HG03342 (cell line): ENCODE results near the gene PRKACB.
A peak's percentile ranks its signal among the peaks of the same experiment; 100 is the strongest.

Source experiments
- ATAC-seq: cut with Tn5 transposase; IDR thresholded peaks from one replicate; pipeline ENCODE4 v1.9.1; 2021; ENCODE audit warnings: mild to moderate bottlenecking, moderate library complexity; ENCODE audit not compliant: unreplicated experiment

PRKACB gene

DNA sequence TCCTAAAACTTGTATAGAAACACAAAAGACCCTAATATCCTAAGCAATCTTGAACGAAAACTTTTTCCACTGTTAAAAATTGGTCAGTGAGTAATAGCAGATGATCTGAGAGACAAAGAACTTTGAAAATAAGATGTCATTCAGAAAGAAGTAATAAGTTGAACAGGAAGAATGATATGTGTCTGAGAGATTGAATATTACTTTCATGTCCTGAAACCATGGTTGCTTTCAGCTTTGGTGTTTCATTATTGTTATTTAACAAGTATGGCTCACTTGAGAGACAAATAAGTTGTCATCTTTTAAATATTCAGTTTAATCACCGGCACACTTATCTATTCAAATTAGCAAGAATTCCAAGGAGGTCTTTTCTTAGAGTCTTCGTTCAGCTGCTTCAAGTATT is 11.4 kb downstream of the PRKACB start:
- ATAC-seq, result no peak

DNA sequence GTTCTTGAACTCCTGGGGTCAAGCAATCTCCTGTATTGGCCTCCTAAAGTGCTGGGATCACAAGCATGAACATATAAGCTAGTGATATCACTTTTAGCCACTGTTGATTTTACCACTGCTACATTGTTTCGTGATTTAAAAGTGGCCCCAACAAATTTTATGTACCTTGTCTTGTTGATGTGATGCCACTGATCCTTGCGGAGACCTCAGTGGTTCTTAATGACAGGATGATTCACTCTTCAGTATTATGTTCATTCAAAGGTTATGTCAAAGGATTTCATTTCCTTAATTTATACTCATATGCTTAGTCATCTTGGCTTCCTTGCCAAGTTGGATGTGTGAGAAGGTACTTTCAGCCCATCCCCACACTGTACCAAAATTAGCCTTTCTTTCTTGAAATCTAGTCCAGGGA is 12.1 kb downstream of the PRKACB start:
- no peak for ATAC-seq

DNA sequence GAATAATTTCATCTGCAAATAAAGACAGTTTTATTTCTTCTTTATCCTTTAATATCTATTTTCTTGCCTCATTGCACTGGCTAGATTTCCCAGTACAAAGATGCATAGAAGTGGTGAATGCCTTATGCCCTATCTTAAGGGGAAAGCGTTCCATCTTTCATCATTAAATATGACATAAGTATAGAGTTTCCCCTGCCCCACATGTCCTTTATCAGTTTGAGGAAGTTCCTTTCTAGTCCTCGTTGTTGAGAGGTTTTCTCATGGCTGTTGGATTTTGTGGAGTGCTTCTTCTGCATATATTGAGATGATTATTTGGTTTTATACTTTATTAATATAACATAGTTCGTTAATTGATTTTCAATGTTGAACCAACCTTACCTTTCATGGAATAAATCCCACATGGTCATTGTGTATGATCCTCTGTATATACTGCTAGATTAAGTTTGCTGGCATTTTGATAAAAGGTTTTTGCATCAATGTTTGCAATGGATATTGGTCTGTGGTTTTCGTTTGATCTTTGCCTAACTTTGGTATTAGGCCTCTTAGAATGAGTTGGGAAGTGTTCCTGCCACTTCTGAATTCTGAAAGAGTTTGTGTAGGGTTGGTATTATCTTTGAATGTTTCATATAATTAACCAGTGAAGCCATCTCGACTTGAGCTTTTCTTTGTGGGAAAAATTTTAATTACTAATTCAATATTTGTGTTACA is 15.6 kb downstream of the PRKACB start:
- ATAC-seq, result no peak

DNA sequence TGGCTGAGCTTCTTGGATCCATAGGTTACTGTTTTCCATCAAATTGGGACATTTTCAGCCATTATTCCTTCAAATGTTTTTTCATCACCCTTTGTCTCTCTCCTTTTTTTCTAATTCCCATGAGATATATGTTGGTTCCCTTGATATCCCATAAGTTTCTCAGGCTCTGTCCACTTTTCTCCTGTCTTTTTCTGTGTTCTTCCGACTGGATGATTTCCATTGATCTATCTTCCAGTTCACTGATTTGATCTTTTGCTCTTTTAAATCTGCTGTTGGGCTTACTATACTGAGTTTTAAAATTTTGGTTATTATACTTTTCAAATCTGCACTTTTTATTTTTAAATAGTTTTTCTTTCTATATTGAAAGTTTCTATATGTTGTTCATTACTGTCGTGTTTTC is 18.2 kb downstream of the PRKACB start:
- ATAC-seq, result no peak

DNA sequence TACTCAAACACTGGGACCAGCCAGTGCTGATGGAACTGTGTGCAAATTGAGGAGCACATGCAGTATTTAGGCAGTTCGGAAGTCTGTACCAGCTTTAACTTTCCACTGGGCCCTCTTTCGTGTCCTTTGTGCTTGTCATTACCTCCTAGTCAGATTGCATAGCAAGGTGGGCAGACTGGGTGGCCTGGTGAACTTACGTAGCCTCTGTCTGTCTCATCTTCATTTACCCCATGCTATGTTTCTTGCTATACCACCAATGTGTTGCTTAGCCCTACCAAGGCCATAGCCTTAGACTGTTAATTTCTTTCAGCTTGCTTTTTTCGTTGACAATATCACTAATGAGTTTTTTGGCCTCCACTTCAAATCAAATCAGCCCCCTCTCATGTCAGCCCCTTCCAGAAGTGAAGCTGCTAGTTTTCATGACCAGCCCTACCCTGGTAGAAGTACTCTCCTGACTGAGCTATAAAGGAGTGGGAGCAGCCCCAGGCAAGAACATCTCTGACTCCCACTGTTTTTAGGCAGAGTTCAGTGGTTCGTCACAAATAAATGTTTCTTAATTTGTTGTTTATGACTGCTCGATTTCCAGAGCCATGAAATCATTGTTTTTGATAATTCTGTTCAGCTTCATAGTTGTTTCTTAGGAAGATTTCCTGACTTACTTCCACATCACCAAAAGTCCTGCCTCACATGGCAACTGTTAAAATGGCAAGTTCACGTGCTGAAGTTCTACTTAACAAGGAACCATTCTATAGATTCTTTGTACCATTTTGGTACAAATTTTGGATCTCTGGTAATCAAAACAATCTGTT is 19.3 kb downstream of the PRKACB start:
- no peak for ATAC-seq

DNA sequence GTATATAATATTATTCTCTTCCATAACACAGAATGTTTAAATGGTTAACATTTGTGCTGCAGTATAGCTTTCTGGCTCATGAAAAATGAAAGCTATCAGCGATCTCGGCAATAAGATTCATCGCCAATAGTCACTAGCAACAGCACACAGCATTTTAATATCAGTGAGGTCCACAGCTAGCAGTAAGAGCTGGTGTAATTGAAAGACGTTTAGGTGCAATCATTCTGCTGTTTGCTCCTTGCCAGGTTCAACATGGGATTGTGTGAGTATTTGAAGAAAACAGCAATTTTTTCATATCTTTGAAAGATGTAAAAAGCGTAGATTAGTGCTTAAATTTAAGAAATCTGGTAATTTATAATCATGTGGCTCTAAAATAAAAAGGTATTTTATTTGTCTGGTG is 20.1 kb downstream of the PRKACB start:
- ATAC-seq, result no peak

DNA sequence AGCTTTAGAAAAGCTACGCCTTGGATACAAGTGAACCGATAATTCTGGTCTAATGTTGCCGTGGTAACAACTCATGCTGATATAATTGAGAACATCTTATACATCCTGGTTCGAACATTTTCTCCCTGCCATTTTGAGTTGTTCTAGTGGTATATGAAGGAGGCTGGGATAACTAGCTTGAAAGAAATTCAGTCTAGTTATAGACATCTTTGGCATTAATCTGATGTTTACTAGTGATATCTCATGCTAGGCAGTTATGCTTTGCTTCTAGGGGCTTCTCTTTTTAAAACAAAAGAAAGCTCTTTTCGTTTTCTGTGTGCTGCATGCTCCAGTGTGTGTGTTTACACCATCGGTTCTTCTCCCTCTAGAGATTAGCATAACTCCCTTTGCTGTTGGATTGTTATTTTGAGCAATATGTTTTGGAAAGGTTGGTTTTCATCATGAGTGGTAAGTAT is 20.5 kb downstream of the PRKACB start:
- no peak for ATAC-seq

DNA sequence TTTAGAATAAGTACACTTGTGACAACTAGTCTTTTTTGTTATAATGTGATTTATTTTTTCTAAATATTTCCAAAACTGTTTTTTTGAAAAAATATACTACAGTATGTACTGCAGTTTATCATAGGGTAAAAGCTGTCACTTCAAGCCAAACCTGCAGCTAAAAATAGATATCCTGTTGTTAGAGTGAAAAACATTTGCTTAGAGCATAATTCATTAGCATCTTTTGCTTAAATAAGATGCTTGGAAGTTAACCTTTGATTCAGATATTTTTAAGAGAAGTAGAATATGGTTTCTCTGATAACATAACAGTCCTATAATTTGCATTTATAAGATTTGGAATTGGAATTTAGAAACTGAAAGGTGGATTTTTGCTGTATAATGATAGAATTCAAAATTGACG is 21.5 kb downstream of the PRKACB start:
- no peak for ATAC-seq

DNA sequence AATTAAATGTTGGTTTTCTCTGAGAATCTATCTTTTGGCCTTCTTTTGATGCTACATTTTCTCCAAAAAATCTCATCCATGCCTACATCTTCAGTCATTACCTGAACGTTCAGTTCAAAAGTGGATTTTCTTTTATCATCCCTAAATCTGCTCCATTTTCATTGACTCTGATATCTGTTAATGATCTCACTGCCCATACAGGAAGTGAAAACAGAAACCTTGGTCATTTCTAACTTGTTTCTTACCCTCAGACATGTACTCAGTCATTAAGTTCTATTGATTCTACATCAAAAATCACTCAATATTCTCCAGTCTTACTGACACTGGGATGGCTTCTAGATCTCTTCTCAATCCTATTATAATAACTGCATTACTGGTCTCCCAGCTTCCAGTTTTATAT is 22.7 kb downstream of the PRKACB start:
- peak; percentile 97 for ATAC-seq

DNA sequence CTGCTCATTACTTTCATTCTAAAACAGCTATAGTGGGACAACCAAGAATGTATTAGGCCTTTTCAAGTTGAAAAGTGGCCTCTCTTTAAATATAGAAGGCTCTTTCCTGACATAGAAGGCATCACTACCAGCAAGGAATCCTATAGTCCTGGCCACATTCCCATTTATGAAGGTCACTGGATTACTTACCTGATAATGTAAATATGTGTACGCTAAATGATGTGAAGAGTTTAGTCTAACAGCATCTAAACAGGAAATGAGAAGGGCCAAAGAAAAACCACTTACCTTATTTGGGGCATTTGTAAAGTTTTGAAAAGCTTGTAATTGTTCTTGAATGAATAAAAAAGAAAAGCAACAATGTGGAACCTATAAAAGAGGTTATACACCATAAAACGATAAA is 24.7 kb downstream of the PRKACB start:
- no peak for ATAC-seq

DNA sequence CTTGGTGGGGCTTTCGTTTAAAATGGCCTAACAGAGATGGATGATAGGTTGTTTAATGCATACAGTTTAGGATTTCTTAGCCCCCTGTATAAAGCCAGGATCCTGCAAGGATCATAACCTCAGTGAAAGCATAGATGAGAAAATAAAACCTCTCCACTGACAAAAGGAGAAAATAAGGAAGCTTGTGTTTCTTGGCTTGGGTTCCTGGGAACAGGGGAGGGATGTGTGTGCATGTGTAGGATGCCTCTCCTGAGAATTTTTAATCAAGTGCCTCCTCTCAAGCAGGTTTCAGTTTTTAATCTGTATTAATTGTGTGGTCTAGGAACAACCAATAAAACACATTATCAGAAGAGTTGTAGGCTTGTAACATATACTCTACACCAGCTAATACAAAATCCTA is 26.1 kb downstream of the PRKACB start:
- no peak for ATAC-seq

DNA sequence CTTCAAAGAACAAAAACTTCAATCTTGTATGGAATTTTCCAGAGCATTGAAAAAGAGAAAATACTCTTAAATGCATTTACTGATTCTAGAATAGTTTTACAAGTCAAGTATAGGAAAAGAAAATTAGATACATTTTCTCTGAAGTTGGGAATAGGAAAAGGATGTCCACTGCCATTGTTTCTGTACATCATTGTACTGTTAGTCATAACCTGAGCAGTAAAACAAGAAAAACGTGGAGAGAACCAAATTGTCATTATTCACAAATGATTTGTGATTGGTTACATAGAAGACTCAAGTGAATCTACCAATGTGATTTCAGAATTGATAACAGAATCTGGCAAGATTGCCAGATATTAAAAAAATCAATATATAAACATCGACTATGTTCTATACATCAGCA is 27.4 kb downstream of the PRKACB start:
- no peak for ATAC-seq

DNA sequence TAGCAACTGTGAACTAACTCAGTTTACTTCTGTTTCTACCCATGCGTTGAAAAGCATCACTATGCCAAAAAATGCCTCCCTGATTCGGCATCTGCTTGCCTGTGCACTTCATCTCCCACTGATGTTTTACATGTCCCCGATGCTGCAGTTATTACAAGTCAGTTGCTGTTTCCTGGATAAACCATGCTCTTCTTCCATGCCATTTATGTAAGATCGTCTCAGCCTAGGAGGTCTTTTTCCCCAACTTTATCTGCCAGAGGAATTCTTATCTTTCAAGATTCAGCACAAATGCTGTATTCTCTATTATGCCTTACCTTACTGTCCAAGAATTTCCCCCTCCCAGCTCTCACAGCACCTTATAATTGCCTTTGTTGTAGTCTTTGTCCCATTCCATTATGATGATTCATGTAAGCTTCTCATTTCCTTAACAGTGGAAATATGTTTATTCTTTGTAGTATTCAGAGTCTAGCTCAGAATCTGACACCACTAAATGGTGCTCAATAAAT is 30.0 kb downstream of the PRKACB start:
- no peak for ATAC-seq

DNA sequence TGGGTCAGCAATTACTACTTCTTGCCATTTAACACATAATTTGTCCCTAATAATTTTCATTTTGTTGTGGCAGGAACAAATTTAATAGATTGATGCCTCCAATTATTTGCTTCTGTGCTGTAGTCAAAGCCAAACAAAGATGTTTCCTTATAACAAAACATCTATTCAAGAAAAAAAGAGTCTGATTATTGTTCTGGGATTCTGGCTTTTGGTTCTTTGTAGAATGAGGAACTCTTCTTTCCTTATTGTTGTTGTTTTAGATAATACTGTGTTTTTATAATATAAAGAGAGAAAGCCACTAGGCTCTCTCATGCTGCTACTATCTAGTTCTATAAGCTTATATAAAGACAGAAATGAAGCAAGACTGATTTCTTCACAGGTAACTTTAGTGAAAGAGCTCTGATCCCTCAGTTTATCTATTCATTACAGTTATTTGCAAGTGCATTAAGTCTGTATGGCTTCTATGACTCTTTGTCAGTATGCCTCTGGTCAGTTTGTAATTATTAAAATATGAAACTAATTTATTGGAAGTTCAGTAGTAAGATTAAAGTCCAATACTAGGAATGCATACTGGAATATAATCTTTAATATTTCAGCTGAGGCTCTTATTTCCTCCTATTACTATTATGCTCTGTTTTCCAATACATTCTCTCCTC is 37.4 kb downstream of the PRKACB start:
- no peak for ATAC-seq

DNA sequence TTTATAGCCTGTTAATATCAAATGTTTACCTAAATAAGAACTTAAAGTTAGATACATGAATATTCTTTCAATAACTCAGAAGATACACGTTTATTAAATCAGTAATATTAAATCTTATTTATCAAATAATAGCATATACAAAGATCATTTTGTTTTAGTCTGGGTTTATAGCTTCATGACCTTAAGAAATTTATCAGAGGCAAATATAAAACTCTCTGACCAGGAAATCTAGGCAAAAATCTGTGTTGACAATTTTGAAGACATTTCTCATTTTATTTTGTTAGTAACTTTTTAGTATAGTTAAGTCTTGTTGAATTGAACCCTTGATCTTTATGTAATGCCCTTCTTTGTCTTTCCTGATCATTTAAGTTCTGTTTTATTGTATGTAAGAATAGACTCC is 46.4 kb downstream of the PRKACB start:
- no peak for ATAC-seq

DNA sequence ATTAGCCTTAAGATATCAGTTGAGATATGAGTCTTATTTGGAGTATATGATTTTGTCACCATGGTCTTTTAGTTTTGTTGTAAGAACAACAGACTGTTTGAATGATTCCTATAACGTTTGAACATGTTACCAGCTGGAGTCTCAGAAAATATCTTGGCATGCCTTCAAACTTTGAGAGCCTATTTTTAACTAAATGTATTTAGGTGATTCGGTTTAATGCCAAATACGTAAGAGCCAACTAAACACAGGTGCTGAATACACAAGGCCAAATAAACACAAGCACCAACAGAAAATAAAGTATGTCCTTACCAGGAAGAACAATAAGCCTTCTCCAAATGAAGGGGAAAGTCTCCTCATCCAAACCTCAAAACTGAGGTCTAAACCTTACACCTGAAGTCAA is 48.6 kb downstream of the PRKACB start:
- no peak for ATAC-seq

DNA sequence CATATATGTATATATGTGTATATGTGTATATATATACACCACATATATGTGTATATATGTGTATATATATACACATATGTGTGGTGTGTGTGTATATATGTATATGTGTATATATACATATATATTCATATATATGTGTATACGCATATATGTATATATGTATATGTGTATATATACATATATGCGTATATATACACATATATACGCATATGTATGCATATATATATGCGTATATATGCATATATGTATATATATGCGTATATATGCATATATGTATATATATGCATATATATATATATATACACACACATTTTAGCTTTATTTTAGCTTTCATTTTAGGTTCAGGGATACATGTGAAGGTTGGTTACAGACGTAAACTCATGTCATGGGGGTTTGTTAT is 54.8 kb downstream of the PRKACB start:
- no peak for ATAC-seq

DNA sequence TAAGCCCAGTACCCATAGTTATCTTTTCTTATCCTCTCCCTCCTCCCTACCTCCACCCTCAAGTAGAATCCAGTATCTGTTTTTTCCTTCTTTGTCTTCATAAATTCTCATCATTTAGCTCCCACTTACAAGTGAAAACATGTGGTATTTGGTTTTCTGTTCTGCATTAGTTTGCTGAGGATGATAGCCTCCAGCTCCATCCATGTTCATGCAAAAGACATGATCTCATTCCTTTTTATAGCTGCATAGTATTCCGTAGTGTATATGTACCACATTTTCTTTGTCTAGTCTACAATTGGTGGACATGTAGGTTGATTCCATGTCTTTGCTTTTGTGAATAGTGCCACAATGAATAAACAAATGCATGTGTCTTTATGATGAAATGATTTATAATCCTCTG is 55.2 kb downstream of the PRKACB start:
- ATAC-seq, result no peak

DNA sequence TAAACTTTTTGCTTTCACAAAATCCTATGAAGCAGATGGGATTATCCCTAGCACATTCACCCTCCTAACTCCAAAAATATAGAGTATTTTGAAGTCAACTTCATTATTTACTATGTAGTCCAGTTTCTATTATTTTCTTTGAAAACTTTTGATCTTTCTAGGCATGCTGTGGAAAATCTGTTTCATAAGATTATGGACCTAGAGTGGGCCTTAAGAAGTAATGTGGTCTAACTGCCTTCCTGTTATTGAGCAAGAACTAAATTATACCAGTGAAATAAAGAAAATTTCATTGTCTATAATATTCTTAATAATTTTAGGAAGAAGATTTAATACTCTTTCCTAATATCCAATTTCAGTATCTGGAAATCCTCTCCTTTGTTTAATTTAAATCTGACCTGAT is 58.1 kb downstream of the PRKACB start:
- ATAC-seq, result no peak

DNA sequence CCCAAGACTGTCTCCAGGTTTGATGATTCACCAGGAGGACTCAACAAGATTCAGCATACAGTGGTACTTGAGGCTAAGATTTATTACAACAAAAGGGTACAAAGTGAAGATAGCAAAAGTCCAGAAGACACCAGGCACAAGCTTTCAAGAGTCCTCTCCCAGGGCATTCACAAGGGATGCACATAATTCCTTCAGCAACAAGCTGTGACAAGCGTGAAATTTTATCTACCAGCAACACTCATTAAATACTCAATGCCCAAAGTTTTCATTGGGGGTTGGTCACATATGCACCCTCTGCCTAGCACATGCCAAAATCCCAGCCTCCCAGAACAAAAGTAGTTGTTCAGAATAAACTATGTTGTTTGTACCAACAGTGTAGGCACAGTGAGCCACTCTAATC is 62.3 kb downstream of the PRKACB start:
- ATAC-seq, result no peak

DNA sequence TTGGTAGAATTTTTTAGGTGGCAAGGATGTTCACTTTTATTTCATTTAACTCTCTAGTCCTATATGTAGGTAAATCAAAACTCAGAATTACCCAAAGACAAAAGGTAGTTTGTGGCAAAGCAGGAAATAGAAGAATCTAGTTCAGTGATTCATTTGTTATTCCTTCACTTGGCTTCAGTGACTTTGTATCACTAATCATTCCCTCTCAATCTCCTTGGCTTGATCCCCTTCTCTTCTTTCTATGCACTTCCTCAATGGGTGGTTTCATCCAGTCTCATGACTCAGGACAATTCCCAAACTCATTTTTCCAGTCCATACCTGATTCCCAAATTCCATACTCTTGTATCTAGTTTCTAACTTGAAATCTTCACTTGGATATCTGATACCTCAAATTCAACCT is 64.9 kb downstream of the PRKACB start:
- ATAC-seq, result no peak
